ENCODE data around the gene BMP6.

DNA sequence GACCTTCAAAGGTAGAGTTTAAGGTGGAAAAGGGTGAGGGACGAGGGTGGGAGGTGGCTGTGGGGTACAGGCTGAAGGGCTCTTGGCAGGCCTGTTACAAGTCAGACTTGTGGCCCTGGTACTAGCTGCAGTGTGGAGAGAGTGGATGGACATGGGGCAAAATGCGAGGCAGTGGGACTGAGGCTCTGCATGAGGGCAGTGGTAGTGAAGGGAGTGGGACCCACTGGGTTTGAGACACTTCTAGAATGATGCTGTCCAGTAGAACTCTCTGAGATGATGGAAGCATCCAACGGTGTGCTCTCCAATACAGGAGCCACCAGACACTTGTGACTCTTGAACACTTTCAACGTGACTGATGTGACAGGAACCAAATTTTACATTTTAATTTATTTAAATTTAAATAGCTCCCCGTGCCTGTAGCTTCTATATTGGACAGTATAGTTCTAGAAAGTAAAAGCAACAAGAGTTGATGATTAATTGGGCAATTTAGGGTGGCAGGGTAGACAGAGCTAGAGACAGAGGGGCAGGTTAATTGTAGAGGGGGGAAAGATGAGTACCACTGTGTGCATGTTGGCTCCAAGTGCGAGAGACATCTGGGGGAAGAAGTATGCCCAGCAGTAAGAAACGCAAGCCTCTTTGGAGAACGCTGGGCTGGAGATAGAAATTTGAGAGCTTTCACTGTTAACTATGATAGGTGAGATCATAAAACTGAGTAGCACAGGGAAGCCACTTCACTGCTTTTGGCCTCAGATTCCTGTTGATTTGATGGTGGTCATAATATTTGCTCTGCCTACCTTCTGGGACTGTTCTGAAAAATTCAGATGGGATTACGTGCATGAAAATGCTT, 107.2 kb downstream of the BMP6 start:
- TF ChIP-seq, protein P1, sequence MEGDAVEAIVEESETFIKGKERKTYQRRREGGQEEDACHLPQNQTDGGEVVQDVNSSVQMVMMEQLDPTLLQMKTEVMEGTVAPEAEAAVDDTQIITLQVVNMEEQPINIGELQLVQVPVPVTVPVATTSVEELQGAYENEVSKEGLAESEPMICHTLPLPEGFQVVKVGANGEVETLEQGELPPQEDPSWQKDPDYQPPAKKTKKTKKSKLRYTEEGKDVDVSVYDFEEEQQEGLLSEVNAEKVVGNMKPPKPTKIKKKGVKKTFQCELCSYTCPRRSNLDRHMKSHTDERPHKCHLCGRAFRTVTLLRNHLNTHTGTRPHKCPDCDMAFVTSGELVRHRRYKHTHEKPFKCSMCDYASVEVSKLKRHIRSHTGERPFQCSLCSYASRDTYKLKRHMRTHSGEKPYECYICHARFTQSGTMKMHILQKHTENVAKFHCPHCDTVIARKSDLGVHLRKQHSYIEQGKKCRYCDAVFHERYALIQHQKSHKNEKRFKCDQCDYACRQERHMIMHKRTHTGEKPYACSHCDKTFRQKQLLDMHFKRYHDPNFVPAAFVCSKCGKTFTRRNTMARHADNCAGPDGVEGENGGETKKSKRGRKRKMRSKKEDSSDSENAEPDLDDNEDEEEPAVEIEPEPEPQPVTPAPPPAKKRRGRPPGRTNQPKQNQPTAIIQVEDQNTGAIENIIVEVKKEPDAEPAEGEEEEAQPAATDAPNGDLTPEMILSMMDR (IDR thresholded peaks at IDR 0.05; ENCODE audit: borderline replicate concordance, extremely low read depth, low read length, poor library complexity, severe bottlenecking): no peak
- no peak for TF ChIP-seq EZH2 (IDR thresholded peaks at IDR 0.05; ENCODE audit: borderline replicate concordance, low read depth, low read length, severe bottlenecking)
